GM23248 (cell line): Measurements from ENCODE around the gene SUSD2. TPM values are rescaled to one million over a fixed set of nuclear protein-coding genes. Genes with fewer than 3 reads are reported as not detected.

Experiments used
- DNase-seq: peaks from one replicate; pipeline ENCODE4 v3.0.0-alpha.2; 2015
- H2AFZ ChIP-seq: fragments of 200-600 bp; sonication (generic); 2 replicates; pipeline ENCODE4 v1.6.1; 2016; ENCODE audit warnings: antibody characterized with exemption
- H3F3A ChIP-seq: fragments of 200-600 bp; sonication (generic); 2 replicates; pipeline ENCODE4 v1.6.1; 2016; ENCODE audit warnings: mild to moderate bottlenecking, antibody characterized with exemption, mixed run types; ENCODE audit not compliant: insufficient read depth
- H3K27ac ChIP-seq: fragments of 200-600 bp; sonication (generic); 2 replicates; pipeline ENCODE4 v1.5.1; 2016; ENCODE audit warnings: mild to moderate bottlenecking
- H3K27me3 ChIP-seq: fragments of 200-600 bp; sonication (generic); replicated peaks from 2 replicates; pipeline ENCODE4 v1.6.1; 2016; ENCODE audit warnings: mild to moderate bottlenecking; ENCODE audit not compliant: insufficient read depth
- H3K36me3 ChIP-seq: fragments of 200-600 bp; sonication (generic); 2 replicates; pipeline ENCODE4 v1.6.1; 2016; ENCODE audit warnings: low read depth, mild to moderate bottlenecking
- H3K4me1 ChIP-seq: fragments of 200-600 bp; sonication (generic); 2 replicates; pipeline ENCODE4 v1.6.1; 2016; ENCODE audit warnings: mild to moderate bottlenecking; ENCODE audit not compliant: insufficient read depth
- H3K4me2 ChIP-seq: fragments of 200-600 bp; sonication (generic); one replicate; pipeline ENCODE4 v1.6.1; 2016; ENCODE audit warnings: mild to moderate bottlenecking; ENCODE audit not compliant: unreplicated experiment
- H3K4me3 ChIP-seq: fragments of 200-600 bp; sonication (generic); 2 replicates; pipeline ENCODE4 v1.5.1; 2016; ENCODE audit warnings: mild to moderate bottlenecking
- H3K79me2 ChIP-seq: fragments of 200-600 bp; sonication (generic); 2 replicates; pipeline ENCODE4 v1.6.1; 2016; ENCODE audit warnings: mild to moderate bottlenecking; ENCODE audit not compliant: insufficient read depth
- H3K9ac ChIP-seq: fragments of 200-600 bp; sonication (generic); 2 replicates; pipeline ENCODE4 v1.6.1; 2016; ENCODE audit warnings: mild to moderate bottlenecking
- H3K9me2 ChIP-seq: fragments of 200-600 bp; sonication (generic); 2 replicates; pipeline ENCODE4 v1.6.1; 2016; ENCODE audit warnings: mixed run types, mild to moderate bottlenecking, moderate library complexity; ENCODE audit not compliant: insufficient read depth
- H3K9me3 ChIP-seq: fragments of 200-600 bp; sonication (generic); one replicate; pipeline ENCODE4 v1.6.1; 2017; ENCODE audit warnings: low read depth
- H4K20me1 ChIP-seq: fragments of 200-600 bp; sonication (generic); 2 replicates; pipeline ENCODE4 v1.6.0; 2016; ENCODE audit not compliant: insufficient read depth
- EZH2 ChIP-seq: fragments of 200-600 bp; sonication (generic); IDR thresholded peaks from 2 replicates; pipeline ENCODE4 v1.6.1; 2018; ENCODE audit warnings: antibody characterized with exemption, mild to moderate bottlenecking; ENCODE audit not compliant: insufficient read depth, poor library complexity, severe bottlenecking
- EZH2phosphoT487 ChIP-seq: fragments of 200-600 bp; sonication (generic); IDR thresholded peaks from 2 replicates; pipeline ENCODE4 v1.6.1; 2018; ENCODE audit warnings: antibody characterized with exemption, moderate library complexity, mild to moderate bottlenecking, low read depth; ENCODE audit not compliant: insufficient read depth
- WGBS, 2 experiments: methylation state at CpG; one replicate each; pipeline ENCODE4 v1.1.6; 2015 to 2017; ENCODE audit warnings: low lambda C conversion rate in 2 of 2, low coverage in 1 of 2; ENCODE audit errors: missing lambda C conversion rate in 2 of 2; 5-methylcytosine and 5-hydroxymethylcytosine counted together
- in situ Hi-C: fragments of 300-500 bp; cut with MboI; formaldehyde crosslinking; loops from 2 replicates; pipeline ENCODE4 v1.15.0; 2020
- polyA plus RNA-seq: library from polyadenylated mRNA; unstranded; fragments of >200 nt; fragmentation: Nextera tagmentation; extraction: Ambion mirVana; gene quantifications from 2 replicates; pipeline ENCODE4 v1.2.1, GENCODE V29; 2016
- total RNA-seq: library from RNA; depleted of rRNA; stranded (reverse); fragments of >200 nt; shearing (Covaris generic); gene quantifications from 2 replicates; pipeline ENCODE4 v1.2.3, GENCODE V29; 2014

SUSD2 gene
- total and polyA plus RNA-seq, 2 experiments from 2014 or later: 0.24 TPM; not detected in 1

DNA sequence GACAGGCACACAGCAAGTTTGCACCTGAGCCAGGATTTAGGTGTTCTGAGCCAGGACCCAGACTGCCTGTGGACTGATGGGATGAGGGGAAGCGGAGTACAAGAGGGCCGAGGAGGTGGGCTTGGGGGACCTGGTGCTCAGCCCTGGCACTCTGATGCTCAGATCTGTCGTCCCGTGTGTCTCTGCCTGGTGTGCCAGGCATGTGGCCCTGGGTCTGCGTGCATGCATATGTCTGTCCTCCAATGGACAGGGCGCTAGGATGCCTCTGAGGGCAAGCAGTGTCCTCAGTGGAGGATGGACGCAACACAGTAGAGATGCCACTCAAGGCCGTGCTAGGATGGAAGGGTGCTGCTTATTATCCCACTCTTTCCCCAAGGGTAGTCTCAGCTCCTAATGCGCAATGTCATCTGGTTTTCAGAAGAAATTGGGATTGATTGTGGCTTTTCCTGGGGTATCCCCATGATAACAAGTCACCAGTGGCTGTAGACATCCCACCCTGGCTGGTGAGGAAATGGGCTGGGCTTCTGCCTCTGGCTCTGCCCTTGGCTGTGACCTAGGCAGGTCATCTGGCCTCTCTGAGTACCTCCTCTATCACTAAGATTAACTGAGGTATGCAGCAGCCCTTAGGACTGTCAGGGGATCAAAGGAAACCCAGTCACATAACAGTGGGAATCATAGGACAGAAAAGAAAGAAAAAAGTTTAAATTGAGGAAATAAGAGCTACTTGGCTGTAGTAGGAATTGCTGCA lies 35.7 kb upstream of the SUSD2 start:
- Histone ChIP-seq H3K4me2 (peak overlapping the region; percentile 54), H3K9me3 (no peaks in the 10 kb centered on the region), H3K9me2 (no peaks in the 10 kb centered on the region), H3F3A (peaks cover 25% of the 10 kb centered on the region), H3K4me3 (0 out of 2 replicates have a peak overlapping the region, but pooled peaks have one; percentile 8), H3K27ac (peak overlapping the region; percentile 79), H3K9ac (peak overlapping the region; percentile 58), H3K27me3 (no peaks in the 10 kb centered on the region), H3K4me1 (peaks cover 29% of the 10 kb centered on the region), H4K20me1 (no peaks in the 10 kb centered on the region; the same call in 1 of the 2 replicates), H3K79me2 (0 out of 2 replicates have a peak, but pooled peaks cover 8% of the 10 kb centered on the region), H2AFZ (no peak overlapping the region), H3K36me3 (no peaks in the 10 kb centered on the region)
- no peak for DNase-seq
- WGBS, 2 experiments: 84 to 85% methylated on average over 9 of the region's 9 CpGs
- in situ Hi-C loops: no loop called here
- no peak for TF ChIP-seq EZH2phosphoT487
- TF ChIP-seq EZH2: no peak

GRCh38 chr22:24146194-24146616 lies 35.1 kb upstream of the SUSD2 start:
- WGBS, 2 experiments: 4 to 7% methylated on average over 4 of the region's 4 CpGs
- Histone ChIP-seq H2AFZ (no peak overlapping the region), H3K4me2 (peak overlapping the region; percentile 54), H3K27ac (peak overlapping the region; percentile 79), H3K36me3 (no peaks in the 10 kb centered on the region), H4K20me1 (no peaks in the 10 kb centered on the region; the same call in 1 of the 2 replicates), H3K9me2 (no peaks in the 10 kb centered on the region), H3F3A (peaks cover 25% of the 10 kb centered on the region), H3K4me3 (0 out of 2 replicates have a peak overlapping the region, but pooled peaks have one; percentile 8), H3K79me2 (0 out of 2 replicates have a peak, but pooled peaks cover 8% of the 10 kb centered on the region), H3K9me3 (no peaks in the 10 kb centered on the region), H3K27me3 (no peaks in the 10 kb centered on the region), H3K9ac (peak overlapping the region; percentile 58), H3K4me1 (peaks cover 29% of the 10 kb centered on the region)
- in situ Hi-C loops: no loop called here
- TF ChIP-seq EZH2phosphoT487 (no peak), EZH2 (no peak)
- peak; percentile 73 for DNase-seq

DNA sequence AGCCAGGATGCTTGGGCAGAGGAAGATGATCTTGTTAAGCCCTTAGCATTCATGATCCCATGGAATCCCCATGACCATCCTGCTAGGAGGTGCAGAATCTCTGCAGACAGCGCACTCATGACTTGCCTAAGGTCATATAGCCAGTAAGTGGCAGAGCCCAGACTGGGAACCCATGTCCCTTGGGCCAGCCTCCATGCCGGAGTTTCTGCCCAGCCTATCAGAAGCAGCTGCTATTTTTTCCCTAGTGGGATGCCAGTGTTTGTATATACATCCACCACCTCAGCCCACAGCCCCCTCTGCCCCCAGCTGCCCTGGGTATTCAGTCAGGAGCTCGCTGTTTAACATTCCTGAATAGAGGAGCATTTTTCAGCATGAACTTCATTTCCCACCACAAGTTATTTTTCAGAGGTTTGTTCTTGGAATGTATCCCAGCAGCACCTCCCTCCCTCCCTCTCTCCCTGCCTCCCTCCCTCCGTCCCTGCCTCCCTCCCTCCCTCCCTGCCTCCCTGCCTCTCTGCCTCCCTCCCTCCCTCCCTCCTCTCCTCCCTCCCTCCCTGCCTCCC lies 34.4 kb upstream of the SUSD2 start:
- Histone ChIP-seq H3K4me3 (no peak overlapping the region), H3K4me1 (peaks cover 25% of the 10 kb centered on the region), H3K9me2 (no peaks in the 10 kb centered on the region), H3K36me3 (no peaks in the 10 kb centered on the region), H3K27me3 (no peaks in the 10 kb centered on the region), H3K79me2 (0 out of 2 replicates have a peak, but pooled peaks cover 8% of the 10 kb centered on the region), H3K4me2 (peak overlapping the region; percentile 54), H3K9me3 (no peaks in the 10 kb centered on the region), H2AFZ (no peak overlapping the region), H3K27ac (peak overlapping the region; percentile 79), H3K9ac (peak overlapping the region; percentile 58; the same call in 1 of the 2 replicates), H3F3A (peaks cover 25% of the 10 kb centered on the region), H4K20me1 (no peaks in the 10 kb centered on the region; the same call in 1 of the 2 replicates)
- no peak for TF ChIP-seq EZH2
- TF ChIP-seq EZH2phosphoT487: no peak
- peak; percentile 65 for DNase-seq
- in situ Hi-C loops: no loop called here
- WGBS, 2 experiments: 17 to 22% methylated on average over 3 to 4 of the region's 4 CpGs

DNA sequence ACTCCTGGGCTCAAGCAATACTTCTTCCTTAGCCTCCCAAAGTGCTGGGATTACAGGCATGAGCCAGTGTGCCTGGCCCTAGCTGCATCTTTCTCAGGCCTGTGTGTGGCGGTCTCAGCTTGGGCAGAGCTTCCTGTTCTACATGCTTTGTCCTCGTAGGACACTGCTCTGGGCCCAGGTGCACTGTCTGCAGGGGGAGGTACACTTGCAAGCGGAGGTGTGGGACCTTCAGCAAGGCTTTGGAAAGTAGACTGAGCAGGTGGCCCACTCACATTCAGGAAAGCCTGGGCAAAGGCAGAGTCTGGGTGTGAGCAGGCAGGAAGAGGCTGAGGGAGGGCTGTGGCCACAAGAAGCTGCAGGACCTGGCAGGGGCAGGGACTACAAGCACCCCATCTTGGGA lies 33.6 kb upstream of the SUSD2 start:
- Histone ChIP-seq H3K9ac (no peak overlapping the region), H3K36me3 (no peaks in the 10 kb centered on the region), H3K27ac (peak overlapping the region; percentile 41; the same call in 1 of the 2 replicates), H3K27me3 (no peaks in the 10 kb centered on the region), H2AFZ (no peak overlapping the region), H3K9me3 (no peaks in the 10 kb centered on the region), H3K4me2 (no peak overlapping the region), H4K20me1 (no peaks in the 10 kb centered on the region), H3F3A (peaks cover 25% of the 10 kb centered on the region), H3K9me2 (no peaks in the 10 kb centered on the region), H3K4me3 (no peak overlapping the region), H3K4me1 (peaks cover 23% of the 10 kb centered on the region), H3K79me2 (0 out of 2 replicates have a peak, but pooled peaks cover 8% of the 10 kb centered on the region)
- in situ Hi-C loops: no loop called here
- TF ChIP-seq EZH2phosphoT487: no peak
- TF ChIP-seq EZH2: no peak
- no peak for DNase-seq
- WGBS, 2 experiments: 78 to 81% methylated on average over 3 of the region's 3 CpGs
